Stimulated activated CD4-positive, alpha-beta T cell treated with anti-CD3 and anti-CD28 coated beads, Interleukin-15, amount 100 ng/mL, for 48 hours (primary cell): Measurements from ENCODE around the gene GBP1.
"Not testable (repeated sequence)": the region's sequence is repeated elsewhere in the genome, so short reads cannot be mapped to it uniquely, and the experiment has no call there.

Source experiments
- DNase-seq, 2 donors: peaks; one replicate each; pipeline ENCODE4 v3.0.0-alpha.2; 2020; ENCODE audit warnings: low read depth in 2 of 2

Gene GBP1, protein sequence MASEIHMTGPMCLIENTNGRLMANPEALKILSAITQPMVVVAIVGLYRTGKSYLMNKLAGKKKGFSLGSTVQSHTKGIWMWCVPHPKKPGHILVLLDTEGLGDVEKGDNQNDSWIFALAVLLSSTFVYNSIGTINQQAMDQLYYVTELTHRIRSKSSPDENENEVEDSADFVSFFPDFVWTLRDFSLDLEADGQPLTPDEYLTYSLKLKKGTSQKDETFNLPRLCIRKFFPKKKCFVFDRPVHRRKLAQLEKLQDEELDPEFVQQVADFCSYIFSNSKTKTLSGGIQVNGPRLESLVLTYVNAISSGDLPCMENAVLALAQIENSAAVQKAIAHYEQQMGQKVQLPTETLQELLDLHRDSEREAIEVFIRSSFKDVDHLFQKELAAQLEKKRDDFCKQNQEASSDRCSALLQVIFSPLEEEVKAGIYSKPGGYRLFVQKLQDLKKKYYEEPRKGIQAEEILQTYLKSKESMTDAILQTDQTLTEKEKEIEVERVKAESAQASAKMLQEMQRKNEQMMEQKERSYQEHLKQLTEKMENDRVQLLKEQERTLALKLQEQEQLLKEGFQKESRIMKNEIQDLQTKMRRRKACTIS

DNA sequence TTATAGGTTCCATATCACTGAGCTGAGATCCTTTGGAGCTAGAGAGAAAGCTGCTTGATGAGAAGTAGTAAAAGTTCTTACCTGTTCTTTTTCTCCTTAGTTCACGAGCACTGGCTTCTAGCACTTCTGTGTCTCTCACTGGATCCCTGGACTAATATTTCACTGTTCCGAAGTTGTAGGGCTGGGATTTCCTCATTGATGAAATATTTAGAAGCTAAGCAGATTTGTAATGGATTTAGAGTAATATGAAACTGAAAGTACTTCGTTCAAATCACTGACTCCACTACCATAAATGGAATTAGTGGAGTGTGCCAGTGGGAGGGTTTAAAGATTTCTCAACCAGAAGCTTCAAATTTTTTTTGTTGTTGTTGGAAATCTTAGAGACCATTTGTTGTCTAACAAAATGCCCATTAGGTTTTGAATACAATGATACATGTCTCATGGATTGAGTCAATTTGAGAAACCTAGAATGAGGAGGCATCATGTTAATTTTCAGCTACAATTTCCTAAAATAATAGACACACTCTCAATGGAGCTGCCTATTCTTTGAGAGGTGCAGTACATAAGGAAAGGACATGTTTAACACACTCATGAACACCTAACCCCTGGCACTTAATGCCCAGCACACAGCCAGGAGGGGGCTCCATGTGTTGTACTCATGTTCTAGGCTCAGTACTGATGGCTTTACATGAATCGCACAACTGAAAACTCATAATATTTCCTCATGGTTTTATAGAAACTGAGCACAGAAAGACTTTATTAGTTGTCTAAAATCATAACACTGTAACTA lies at the start of gene GBP1:
Gene GBP1, minus strand, starts transcription at position 130 of the 790 bp plus-strand sequence. CDS start 1,974 bp downstream, outside the sequence.
- DNase-seq = no peak

DNA sequence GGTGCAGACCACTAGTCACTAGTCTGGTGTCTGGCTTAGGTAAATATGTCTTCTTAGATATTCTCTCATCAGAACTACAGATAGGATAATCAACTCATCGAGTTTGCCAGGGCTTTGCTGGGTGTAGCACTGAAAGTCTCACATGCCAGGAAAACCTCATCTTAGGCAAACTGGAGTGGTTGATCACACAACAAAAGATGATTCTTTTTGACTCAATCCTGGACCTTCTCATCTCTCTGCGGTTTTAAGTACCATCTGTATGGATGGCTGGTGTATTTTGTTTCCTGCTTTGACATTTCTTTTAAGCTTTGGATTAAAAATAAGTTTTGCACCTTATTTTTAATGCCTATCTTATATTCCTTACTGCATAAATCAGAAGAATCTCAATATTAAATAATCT lies 49.7 kb upstream of the GBP1 start:
- no peak for DNase-seq

DNA sequence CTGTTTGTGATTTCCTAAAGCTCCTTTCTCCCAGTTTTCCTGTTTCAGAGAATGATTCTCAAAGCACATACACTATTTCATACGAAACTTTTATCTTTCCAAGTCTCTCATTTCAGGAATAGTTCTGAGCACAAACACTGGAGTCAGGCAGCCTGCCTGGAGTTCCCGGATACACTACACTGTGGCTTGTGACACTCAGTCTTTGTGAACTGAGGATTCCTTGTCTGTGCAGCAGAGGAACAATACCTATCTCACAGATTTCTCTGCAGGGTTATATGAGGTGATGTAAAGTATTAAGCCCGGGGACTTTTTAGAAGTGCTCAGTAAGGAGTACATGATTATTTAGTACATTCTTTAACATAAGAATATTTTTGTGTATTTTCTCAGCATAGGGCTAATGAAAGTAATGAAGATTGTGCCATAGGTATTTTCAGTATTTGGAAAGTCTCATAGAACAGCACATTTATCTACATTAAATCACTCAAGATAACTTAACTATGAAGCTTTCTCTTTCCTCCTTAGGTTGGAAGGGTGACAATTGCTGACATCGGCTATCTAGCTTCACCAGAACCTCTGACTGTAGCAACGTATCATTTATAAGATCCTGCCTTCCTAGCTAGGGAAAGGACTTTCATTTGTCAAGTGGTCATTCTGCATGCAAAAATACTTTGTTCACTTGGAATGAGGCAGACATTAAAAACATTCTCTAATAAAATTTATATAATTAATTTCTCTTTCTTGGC lies 48.0 kb upstream of the GBP1 start:
- no peak for DNase-seq

DNA sequence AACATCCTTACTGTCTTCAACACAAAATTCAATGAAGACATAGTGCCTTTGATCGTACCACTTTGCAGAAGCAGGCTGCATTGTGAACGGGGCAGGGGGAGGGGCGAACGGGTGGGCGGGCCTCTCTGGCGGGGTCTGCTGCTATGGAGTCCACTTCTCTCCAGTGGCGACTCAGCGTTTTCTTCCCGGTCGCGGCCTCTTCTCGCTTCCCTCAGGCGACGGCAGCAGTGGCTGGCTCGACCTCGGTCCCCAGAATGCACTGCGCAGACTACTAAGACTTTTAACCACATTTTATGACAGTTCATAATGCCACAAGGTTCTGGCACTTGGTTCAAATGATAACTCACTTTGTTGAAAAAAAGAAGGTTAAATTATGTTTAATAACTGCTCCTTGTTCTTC lies 39.7 kb upstream of the GBP1 start:
- no peak for DNase-seq

DNA sequence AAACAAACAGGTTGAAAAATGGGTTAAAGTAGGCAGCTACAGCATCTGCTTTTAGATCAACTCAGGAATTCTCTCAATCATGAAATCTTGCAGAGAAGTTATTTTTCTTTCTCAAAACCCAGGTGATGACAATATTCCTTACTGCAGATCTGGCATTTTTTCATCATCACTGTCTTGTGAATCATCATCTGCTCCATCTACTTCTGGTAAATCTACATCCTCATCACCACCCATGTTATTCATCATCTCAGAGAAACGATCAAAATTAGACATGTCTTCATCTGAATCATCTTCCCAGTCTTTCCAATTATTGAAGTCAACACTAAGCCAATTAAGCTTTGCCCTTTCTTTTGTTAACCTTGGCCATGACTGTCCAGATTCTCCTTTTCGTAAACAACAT lies 39.1 kb upstream of the GBP1 start:
- no peak for DNase-seq

DNA sequence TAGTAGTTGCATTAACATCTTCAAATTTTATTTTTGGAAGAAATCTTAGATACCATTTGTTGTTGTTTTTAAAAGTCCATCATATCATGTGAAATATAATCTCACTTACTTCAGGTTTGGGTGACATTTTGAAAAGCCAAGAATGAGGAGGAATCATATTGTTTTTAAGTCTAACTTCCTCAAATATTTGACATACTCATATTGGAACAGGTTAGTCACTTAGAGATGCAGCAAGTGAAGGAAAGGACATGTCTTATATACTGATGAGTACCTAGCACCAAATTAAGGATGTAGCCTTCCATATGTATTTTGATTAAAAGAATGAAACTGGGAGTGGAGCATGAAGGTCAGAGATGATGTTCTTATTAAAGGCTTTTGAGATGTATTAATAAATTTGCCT lies 37.0 kb upstream of the GBP1 start:
- no peak for DNase-seq

DNA sequence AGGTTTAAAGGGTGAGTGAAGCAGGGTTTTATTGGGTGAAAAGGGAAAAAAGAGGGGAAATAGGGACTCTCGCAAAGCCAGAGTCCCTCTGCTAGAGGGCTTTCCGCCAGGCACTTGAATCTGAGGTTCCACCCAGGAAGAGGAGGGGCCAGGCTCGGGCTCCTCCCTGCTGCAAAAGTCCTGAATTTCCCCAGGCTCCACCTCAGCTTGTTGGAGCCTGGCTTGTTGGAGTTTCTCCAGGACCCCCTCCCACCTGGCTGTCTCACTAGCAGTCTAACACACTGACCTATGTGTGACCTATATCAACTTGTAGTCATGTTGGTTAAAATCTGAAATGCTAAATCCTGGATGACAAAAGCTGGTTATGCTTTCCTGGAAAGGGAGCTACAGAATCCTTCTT lies 35.4 kb upstream of the GBP1 start:
- no peak for DNase-seq

DNA sequence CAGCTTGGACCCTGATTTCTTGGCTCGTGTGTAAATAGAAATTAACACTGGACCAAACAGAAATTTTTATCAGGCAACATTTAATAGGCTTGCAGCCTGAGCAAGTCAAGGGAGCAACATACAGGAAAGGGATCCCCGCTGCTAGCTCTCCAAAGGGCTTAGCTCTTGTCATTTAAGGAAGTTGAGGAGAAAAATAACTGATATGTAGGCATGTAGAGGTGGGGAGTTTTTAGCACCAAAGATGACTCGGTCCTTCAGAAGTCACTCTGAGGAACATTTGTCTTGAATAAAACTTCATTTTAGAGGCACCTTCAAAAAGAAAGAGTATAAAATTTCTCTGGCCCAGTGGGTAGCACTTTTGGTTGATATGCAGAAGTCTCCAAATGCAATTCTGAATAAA lies 33.8 kb upstream of the GBP1 start:
- no peak for DNase-seq

DNA sequence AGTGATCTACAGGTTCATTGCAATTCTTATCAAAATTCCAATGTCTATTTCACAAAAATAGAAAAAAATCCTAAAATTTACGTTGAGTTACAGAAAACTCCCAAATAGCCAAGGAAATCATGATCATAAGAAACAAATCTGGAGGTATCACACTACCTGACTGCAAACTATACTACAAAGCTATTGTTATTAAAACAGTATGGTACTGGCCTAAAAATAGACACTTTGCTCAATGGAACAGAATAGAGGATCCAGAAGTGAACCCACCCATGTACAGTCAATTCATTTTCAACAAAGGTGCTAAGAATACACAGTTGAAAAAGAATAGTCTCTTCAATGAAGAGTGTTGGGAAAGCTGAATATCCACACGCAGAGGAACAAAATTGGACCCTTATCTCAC lies 30.7 kb upstream of the GBP1 start:
- DNase-seq = no peak

DNA sequence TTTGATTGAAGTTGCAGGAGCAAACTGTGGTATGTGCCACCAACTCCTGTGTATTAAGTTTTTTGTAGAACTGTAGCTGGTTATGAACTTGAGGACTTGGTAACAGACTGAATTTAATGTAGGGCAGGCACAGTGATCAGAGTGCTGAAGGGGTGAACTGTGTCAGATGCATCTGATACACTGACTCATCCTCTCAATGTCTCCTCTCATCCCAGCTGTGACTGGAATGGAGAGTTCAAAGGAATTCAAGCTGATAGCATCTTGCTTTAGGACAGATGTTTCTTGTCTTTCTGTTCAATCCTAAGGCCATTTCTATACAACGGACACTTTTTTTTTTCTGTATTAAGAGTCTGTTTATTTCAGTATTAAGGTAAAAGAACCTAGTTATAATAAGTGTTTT lies 25.0 kb upstream of the GBP1 start:
- no peak for DNase-seq

DNA sequence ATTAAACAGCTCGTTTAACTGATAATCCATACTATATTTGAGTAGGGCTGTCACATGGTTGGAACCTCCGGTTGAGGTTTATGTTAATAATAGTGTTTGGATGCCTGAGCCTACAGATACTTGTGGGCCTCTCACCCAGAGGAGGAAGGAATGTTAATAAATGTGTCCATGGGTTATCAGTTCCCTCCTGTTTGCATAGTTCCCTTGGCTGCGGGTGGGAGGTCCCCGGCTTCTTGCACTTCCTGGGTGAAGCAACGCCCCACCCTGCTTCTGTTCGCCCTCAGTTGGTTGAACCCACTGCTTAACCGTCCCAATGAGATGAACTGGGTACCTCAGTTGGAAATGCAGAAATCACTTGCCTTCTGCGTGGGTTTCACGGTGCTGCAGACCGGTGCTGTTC lies 23.6 kb upstream of the GBP1 start:
- DNase-seq = no peak

DNA sequence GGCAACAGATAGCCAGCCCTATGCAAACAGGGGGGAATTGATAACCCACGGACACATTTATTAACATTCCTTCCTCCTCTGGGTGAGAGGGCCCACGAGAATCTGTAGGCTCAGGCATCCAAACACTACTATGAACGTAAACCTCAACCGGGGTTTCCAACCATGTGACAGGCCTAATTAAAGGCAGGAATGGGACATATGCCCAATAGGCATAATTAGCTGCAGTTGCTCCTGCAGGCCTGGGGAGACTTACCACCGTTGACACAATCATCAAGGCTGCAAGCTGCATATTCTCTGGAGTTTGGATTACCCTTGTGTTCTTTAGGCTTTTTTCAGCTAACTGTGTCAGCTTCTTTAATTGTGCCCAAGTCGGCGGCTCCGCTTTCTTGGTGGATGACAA lies 22.2 kb upstream of the GBP1 start:
- DNase-seq = no peak

DNA sequence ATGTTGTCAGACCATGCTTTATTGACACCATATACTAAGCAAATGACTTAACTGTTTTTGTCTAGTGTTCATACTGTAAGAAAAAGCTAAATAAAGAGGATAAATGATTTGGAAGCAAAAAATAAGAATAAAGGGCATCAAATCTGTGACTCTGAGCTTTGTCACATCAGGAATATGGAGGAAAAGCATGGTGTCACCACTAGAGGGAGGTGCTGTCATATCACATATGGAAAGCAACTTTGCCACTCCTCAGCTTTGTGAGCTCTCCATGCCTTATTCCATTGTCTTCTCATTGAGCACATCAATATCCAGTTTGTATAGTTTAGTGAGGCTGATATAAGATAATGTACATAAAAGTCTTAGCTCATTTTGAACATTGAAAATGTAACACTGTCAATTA lies 20.8 kb upstream of the GBP1 start:
- peak in 1 of 2 donors; percentile 17 for DNase-seq

DNA sequence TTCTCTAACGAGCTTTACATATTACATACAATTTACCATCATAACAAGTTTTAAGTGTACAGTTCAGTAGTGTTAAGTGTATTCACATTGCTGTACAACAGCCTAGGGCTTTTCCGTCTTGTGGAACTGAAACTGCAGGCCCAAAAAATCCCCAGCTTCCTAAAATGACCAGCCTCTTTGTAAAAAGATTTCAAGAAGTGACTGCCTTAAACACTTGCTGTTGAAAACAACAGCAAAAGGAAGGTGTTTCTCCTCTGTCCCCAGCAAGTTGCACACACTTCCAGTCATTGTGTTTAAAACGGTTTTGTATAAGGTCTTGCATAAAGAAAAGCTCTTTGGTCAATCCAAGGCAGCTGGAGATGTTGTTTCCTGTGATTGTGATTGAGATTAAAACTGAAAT lies 16.0 kb upstream of the GBP1 start:
- DNase-seq = no peak

DNA sequence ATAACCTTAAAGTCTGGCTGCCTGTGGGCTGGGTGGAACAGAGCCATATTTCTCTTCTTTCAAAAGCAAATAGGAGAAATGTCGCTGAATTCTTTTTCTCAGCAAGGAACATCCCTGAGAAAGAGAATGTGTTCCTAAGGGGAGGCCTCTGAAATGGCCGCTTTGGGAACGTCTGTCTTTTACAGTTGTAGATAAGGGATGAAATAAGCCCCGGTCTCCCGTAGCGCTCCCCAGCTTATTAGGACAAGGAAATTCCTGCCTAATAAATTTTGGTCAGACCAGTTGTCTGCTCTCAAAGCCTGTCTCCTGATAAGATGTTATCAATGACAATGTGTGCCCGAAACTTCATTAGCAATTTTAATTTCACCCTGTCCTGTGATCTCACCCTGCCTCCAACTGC lies 15.1 kb upstream of the GBP1 start:
- DNase-seq = not testable (repeated sequence)

DNA sequence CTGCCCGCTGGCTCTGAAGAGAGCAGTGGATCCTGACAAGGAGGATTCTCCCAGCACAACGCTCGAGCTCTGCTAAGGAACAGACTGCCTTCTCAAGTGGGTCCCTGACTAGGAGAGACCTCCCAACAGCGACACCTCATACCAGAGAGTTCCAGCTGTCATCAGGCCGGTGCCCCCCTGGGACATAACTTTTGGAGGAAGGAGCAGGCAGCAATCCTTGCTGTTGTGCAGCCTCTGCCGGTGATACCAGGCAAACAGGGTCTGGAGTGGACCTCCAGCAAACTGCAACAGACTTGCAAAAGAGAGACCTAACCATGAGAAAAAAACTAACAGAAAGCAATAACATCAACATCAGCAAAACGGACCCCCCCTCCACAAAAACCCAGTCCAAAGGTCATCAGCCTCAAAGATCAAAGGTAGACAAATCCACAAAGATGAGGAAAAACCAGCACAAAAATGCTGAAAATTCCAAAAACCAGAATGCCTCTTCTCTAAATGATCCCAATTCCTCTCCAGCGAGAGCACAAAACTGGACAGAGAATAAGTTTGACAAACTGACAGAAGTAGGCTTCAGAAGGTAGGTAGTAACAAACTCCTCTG lies 7.6 kb upstream of the GBP1 start:
- not testable (repeated sequence) for DNase-seq

DNA sequence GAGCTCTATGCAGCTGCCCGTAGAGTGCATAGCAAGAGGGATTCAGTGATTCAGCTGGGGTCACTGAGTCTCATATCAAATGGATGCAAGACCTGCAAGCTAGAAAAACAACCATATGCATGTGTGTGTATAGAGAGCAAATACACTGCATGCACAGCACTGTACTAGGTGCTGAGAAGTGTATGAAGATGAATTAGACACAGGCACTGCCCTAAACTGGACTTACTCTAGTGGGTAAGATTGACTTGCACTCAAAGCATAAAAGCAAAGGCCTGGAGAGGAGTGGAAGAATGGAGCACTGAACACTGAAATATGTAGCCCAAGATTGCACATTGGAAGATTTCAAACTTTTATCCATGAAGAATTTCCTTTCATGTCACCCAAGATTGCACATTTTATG lies 5.5 kb upstream of the GBP1 start:
- DNase-seq = no peak

DNA sequence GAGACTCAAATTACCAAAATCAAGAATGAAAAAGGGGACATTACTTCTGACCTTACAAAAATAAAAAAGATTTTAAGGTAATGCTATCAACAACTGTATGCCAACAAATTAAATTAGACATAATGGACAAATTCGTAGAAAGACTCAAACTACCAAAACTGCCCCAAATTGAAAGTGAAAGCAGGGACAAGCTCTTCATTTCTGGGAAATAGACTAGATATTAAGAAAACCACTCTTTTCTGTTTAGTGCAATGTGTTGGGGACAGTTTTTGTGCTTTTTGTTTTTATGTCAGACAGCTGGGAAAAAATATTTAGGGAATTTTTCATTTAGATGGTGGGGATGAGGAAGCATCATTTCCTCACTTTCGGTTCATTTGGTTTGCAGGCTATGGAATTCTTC lies 4.9 kb upstream of the GBP1 start:
- DNase-seq = no peak

DNA sequence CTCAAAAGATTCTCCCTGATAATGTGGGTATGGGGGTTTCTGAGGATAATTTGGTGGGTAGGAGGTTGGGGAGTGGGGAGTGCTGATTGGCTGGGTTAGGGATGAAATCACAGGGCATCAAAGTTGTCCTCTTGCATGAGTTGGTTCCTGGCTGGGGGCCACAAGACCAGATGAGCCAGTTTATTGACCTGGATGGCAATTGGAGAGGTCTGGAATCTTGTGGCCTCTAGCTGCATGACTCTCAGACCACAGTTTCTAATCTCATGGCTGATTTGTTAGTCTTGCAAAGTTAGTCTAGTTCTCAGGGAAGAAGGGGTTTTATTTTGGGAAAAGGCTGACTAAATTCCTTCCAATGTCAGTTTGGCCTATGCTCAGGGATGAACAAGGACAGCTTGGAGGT lies 3.3 kb upstream of the GBP1 start:
- no peak for DNase-seq

DNA sequence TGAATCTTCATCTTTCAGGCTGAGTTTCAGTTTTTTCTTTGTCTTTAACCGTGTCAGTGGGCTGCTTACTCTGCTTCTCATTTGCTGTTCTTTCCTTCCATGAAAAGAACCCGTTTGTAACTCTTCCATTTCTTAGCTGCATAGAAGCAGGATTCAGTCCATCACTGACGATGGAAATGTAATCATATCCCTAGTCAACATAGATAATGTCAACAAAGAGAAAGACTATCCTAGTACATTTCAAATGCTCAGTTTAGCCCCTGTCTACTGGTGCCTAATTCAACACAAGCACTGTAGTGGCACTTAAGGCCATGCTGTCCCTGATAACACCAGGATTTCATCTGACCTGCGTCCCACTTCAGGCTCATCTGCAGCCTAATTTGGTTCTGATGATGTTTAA lies 376 bp downstream of the GBP1 start:
- no peak for DNase-seq

DNA sequence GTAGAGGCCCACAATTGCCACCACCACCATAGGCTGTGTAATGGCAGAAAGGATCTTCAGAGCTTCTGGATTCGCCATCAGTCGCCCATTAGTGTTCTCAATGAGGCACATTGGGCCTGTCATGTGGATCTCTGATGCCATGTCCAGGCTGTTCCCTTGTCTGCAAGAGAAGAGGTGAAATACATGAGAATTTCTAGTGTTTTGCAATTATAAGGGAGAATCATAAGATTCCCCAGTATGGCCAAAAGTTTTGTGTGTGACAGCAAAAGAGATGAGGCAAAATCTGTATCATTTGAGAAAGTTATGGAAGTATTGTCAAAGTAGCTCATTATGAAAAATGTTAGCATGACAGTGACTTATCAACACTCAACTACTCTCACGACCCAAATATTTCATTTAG lies 1.9 kb downstream of the GBP1 start:
- DNase-seq = no peak

DNA sequence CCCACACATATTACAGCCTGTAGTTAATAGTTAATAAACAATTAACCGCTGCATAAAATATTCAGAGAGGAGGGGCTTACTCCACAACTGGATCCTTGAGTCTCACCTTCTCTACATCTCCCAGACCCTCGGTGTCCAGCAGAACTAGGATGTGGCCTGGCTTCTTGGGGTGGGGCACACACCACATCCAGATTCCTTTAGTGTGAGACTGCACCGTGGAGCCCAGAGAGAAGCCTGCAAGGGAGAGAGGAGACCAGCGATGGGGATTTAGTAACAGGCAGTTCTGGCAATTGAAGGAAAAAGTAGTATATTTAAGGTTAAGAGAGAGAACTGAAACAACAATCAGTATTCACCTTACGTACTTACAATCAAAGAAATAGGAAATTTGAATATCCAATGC lies 4.9 kb downstream of the GBP1 start:
- DNase-seq = no peak
